CD4-positive, CD25-positive, alpha-beta regulatory T cell (primary cell): ENCODE data around the gene PHACTR3. TPM values are rescaled to one million over a fixed set of nuclear protein-coding genes. Genes with fewer than 3 reads are reported as not detected.

ENCODE experiments used
- ATAC-seq, 2 donors: fragments of 150-1000 bp; cut with Tn5 transposase; one replicate each; pipeline ENCODE4 v1.10.0; 2021; ENCODE audit warnings: low read depth in 2 of 2, moderate number of reproducible peaks in 2 of 2, moderate library complexity in 1 of 2
- DNase-seq, 3 donors: peaks; one replicate each; pipeline versions ENCODE4 v3.0.0 to v3.0.0-alpha.2; 2012 to 2022; ENCODE audit warnings: mixed read lengths in 1 of 3
- H3K27ac ChIP-seq: one replicate; pipeline ENCODE4 v1.7.0; 2013; ENCODE audit warnings: mild to moderate bottlenecking, low read length; ENCODE audit not compliant: insufficient read depth, poor library complexity, severe bottlenecking
- H3K27me3 ChIP-seq: one replicate; pipeline ENCODE4 v1.7.0; 2013; ENCODE audit warnings: low read length; ENCODE audit not compliant: control insufficient read depth, insufficient read depth
- H3K36me3 ChIP-seq: one replicate; pipeline ENCODE4 v1.7.0; 2013; ENCODE audit warnings: mild to moderate bottlenecking, low read length, moderate library complexity; ENCODE audit not compliant: control insufficient read depth, insufficient read depth
- H3K4me1 ChIP-seq: 2 replicates; pipeline ENCODE4 v1.7.0; 2013; ENCODE audit warnings: mild to moderate bottlenecking, low read length; ENCODE audit not compliant: insufficient read depth, control insufficient read depth, poor library complexity, severe bottlenecking
- H3K4me3 ChIP-seq: one replicate; pipeline ENCODE4 v1.7.0; 2013; ENCODE audit warnings: low read depth, mild to moderate bottlenecking, low read length, moderate library complexity
- H3K9me3 ChIP-seq, 2 experiments: 1 replicate in 1 of 2; 2 replicates in 1 of 2; pipeline ENCODE4 v1.7.0; 2013; ENCODE audit warnings: low read length in 2 of 2, mild to moderate bottlenecking in 1 of 2, moderate library complexity in 1 of 2; ENCODE audit not compliant: control insufficient read depth in 2 of 2
- H3K27ac Mint-ChIP-seq, 3 donors: one replicate each; pipeline ENCODE4 v1.8.0; 2020 to 2022; ENCODE audit warnings: mild to moderate bottlenecking in 3 of 3, mixed read lengths in 3 of 3, moderate library complexity in 2 of 3
- H3K27me3 Mint-ChIP-seq: one replicate; pipeline ENCODE4 v1.8.0; 2022; ENCODE audit warnings: mild to moderate bottlenecking, mixed read lengths
- H3K36me3 Mint-ChIP-seq: one replicate; pipeline ENCODE4 v1.8.0; 2020; ENCODE audit warnings: mixed read lengths
- H3K4me1 Mint-ChIP-seq, 4 donors: one replicate each; pipeline ENCODE4 v1.8.0; 2020 to 2022; ENCODE audit warnings: mixed read lengths in 4 of 4, mild to moderate bottlenecking in 1 of 4
- H3K4me3 Mint-ChIP-seq, 4 donors: one replicate each; pipeline ENCODE4 v1.8.0; 2020 to 2022; ENCODE audit warnings: mild to moderate bottlenecking in 4 of 4, mixed read lengths in 4 of 4, moderate library complexity in 3 of 4
- H3K9me3 Mint-ChIP-seq, 7 donors: one replicate each; pipeline ENCODE4 v1.8.0; 2020 to 2022; ENCODE audit warnings: mixed read lengths in 7 of 7, mild to moderate bottlenecking in 3 of 7, moderate library complexity in 2 of 7
- polyA plus RNA-seq, 4 donors: library from polyadenylated mRNA; unstranded; fragments of 300-500 nt; fragmentation: Illumina TruSeq; gene quantifications; one replicate each; pipeline ENCODE4 v1.2.3, GENCODE V29; 2021
- total RNA-seq: library from RNA; stranded (reverse); gene quantifications from one replicate; pipeline ENCODE4 v1.2.3, GENCODE V29; 2022

The PHACTR3 gene
- total and polyA plus RNA-seq, 5 donors from 2014 or later, result not detected

DNA sequence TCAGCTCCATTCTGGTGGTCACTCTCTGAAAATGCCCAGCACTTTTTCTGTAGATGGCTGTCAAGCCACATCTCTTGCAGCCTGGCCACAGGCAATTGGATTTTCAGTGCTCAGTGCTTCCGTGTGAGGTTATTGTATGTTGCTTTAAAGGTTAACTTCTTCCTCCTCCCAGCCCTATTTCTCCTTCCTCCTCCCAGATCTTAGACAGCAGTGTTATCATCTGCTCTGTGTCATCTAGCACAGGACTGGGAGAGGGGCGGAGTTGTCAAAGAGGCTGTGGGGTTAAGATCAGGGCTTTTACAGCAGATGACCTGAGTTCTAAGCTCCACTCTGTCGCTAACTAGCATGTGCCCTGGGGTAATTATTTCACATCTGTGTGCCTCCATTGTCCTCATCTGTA is 129.0 kb downstream of the PHACTR3 start:
- Histone ChIP-seq H3K4me3 (no peak overlapping the region), H3K27me3 (peaks cover 3% of the 10 kb centered on the region), H3K27ac (no peak overlapping the region), H3K4me1 (no peaks in the 10 kb centered on the region), H3K9me3 (no peaks in the 10 kb centered on the region), H3K36me3 (no peaks in the 10 kb centered on the region)
- Mint-ChIP-seq H3K27me3 (peaks cover 11% of the 10 kb centered on the region), H3K9me3 (peaks cover 0 to 1% (median 0%) of the 10 kb centered on the region in 7 donors), H3K4me3 (no peak overlapping the region), H3K4me1 (no peaks in the 10 kb centered on the region), H3K36me3 (no peaks in the 10 kb centered on the region), H3K27ac (no peak overlapping the region)
- DNase-seq (no peak), ATAC-seq (no peak)

DNA sequence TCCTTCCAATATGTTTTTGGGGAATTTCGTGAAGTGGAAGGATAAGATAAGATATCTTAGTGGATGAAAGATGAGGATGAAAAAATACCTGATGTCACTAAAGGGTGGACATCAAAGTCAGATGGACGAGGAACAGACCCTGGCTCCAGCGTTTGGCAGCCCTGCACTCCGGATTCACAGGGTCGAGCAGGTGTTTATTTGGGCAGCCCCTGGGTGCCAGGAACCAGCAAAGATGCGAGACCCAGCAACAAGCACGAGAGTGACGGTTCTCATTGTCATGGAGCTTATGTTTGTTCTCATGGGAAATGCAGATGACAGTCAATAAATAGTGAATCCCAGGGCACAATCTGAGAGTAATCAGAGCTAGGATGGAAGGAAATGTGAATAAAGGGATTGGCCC is 131.1 kb downstream of the PHACTR3 start:
- H3K4me3 Mint-ChIP-seq, result no peak overlapping the region
- H3K4me1 ChIP-seq, result no peaks in the 10 kb centered on the region
- H3K27me3 ChIP-seq, result peaks cover 3% of the 10 kb centered on the region
- no peak for ATAC-seq
- peaks cover 4% of the 10 kb centered on the region for H3K27me3 Mint-ChIP-seq
- no peak overlapping the region for H3K4me3 ChIP-seq
- H3K9me3 Mint-ChIP-seq, result no peaks in the 10 kb centered on the region
- no peaks in the 10 kb centered on the region for H3K9me3 ChIP-seq
- no peaks in the 10 kb centered on the region for H3K36me3 Mint-ChIP-seq
- no peak overlapping the region for H3K27ac ChIP-seq
- H3K4me1 Mint-ChIP-seq, result no peaks in the 10 kb centered on the region
- H3K27ac Mint-ChIP-seq, result no peak overlapping the region
- no peak for DNase-seq
- no peaks in the 10 kb centered on the region for H3K36me3 ChIP-seq

DNA sequence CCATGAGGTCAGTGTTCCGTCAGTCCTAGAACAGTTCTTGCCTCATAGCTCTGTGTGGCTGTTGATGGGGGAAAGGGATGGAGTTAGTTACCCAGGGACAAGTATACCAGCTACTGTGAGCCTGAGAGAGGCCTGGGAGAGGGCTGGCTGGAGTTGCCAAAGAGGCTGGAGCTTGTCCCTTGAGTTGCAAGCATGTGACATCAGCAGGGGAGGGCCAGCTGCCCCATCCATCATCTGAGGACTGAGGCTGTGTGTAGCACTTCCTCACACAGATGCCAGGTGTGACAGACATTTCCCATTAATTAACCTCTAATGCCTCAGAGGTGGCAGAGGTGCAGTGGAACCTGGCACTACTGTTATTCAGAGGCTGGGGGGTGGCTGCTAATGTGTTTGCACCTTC is 131.6 kb downstream of the PHACTR3 start:
- Histone ChIP-seq H3K9me3 (no peaks in the 10 kb centered on the region), H3K4me3 (no peak overlapping the region), H3K27me3 (peaks cover 3% of the 10 kb centered on the region), H3K4me1 (no peaks in the 10 kb centered on the region), H3K36me3 (no peaks in the 10 kb centered on the region), H3K27ac (no peak overlapping the region)
- Mint-ChIP-seq H3K4me1 (no peaks in the 10 kb centered on the region), H3K27ac (no peak overlapping the region), H3K27me3 (peaks cover 4% of the 10 kb centered on the region), H3K4me3 (no peak overlapping the region), H3K9me3 (no peaks in the 10 kb centered on the region), H3K36me3 (no peaks in the 10 kb centered on the region)
- ATAC-seq (no peak), DNase-seq (no peak)

DNA sequence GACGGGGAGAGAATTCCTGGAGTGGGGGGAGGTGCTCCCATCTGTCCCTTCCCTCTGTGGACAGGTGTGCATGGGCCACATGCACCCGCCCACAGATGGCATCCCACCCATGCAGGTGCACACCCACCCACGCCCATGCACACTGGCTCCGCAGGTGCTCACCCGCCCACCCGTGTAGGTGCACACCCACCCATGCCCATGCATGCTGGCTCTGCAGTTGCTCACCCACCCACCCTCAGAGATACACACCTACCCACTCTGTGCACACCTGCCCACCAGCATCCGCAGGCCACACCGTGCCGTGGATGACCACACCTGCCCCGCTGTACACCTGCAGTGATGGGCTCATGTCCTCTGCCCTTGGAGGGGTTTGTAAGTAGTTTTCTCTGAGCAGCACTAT is 132.0 kb downstream of the PHACTR3 start:
- Mint-ChIP-seq H3K27me3 (peaks cover 3% of the 10 kb centered on the region), H3K4me1 (no peaks in the 10 kb centered on the region), H3K27ac (no peak overlapping the region), H3K9me3 (no peaks in the 10 kb centered on the region), H3K4me3 (no peak overlapping the region), H3K36me3 (no peaks in the 10 kb centered on the region)
- H3K4me3 ChIP-seq, result no peak overlapping the region
- no peak overlapping the region for H3K27ac ChIP-seq
- ATAC-seq (no peak), DNase-seq (no peak)
- H3K27me3 ChIP-seq, result peaks cover 3% of the 10 kb centered on the region
- H3K36me3 ChIP-seq, result no peaks in the 10 kb centered on the region
- H3K4me1 ChIP-seq, result no peaks in the 10 kb centered on the region
- H3K9me3 ChIP-seq, result no peaks in the 10 kb centered on the region

DNA sequence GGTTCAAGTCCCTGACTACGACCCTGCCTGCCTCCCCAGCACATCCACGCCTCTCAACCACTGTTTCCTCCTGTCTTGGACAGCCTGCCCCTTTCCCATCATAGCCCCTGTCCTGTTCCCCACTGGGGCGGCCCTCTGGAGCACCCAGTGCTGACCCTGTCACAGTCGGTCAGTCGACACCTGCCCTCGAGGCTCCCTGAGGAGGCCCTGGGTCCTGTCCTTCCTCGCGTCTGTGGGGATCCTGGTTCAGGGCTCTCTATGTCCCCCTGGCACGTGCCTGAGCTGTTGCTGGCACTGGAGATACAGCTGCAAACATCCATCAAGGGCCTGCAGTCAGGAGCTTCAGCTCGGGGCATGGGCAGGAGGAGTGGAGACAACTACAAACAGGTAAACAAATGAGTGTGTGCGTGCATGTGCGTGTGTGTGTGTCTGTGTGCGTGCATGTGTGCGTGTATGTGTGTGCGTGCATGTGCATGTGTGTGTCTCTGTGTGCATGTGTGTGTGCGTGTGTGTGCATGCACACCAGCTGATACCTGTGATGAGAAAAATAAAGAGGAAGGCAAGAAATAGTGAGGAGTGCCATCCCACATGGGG is 132.8 kb downstream of the PHACTR3 start:
- no peaks in the 10 kb centered on the region for H3K4me1 ChIP-seq
- no peak for DNase-seq
- H3K4me3 ChIP-seq, result no peak overlapping the region
- H3K27ac ChIP-seq, result no peak overlapping the region
- Mint-ChIP-seq H3K4me3 (no peak overlapping the region), H3K27me3 (no peaks in the 10 kb centered on the region), H3K36me3 (no peaks in the 10 kb centered on the region), H3K9me3 (no peaks in the 10 kb centered on the region), H3K27ac (no peak overlapping the region), H3K4me1 (no peaks in the 10 kb centered on the region)
- no peak for ATAC-seq
- H3K9me3 ChIP-seq, result no peaks in the 10 kb centered on the region
- no peaks in the 10 kb centered on the region for H3K36me3 ChIP-seq
- peaks cover 3% of the 10 kb centered on the region for H3K27me3 ChIP-seq

DNA sequence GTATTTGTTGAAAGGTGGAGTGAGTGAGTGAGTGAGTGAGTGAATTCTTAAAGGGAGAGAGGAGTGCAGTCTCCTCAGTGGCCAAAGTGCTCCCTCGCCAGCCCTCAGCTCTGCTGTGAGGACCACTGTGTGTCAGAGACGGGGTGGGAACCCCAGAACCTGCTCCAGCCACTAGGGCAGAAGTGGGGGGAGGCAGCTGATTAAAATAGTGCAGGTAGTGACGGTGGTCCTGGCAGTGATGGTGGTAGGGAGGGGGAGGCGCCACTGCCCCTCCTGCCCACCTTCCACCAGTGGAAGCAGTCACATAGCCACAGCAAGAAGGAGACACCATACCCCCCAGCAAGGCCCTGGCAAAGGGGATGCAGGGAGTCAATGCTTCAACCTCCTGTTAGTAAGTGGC is 133.5 kb downstream of the PHACTR3 start:
- Histone ChIP-seq H3K4me1 (no peaks in the 10 kb centered on the region), H3K27me3 (peaks cover 3% of the 10 kb centered on the region), H3K36me3 (no peaks in the 10 kb centered on the region), H3K27ac (no peak overlapping the region), H3K9me3 (no peaks in the 10 kb centered on the region), H3K4me3 (no peak overlapping the region)
- no peaks in the 10 kb centered on the region for H3K9me3 Mint-ChIP-seq
- DNase-seq (no peak), ATAC-seq (no peak)
- no peak overlapping the region for H3K4me3 Mint-ChIP-seq
- no peaks in the 10 kb centered on the region for H3K27me3 Mint-ChIP-seq
- no peak overlapping the region for H3K27ac Mint-ChIP-seq
- H3K36me3 Mint-ChIP-seq, result no peaks in the 10 kb centered on the region
- H3K4me1 Mint-ChIP-seq, result no peaks in the 10 kb centered on the region

DNA sequence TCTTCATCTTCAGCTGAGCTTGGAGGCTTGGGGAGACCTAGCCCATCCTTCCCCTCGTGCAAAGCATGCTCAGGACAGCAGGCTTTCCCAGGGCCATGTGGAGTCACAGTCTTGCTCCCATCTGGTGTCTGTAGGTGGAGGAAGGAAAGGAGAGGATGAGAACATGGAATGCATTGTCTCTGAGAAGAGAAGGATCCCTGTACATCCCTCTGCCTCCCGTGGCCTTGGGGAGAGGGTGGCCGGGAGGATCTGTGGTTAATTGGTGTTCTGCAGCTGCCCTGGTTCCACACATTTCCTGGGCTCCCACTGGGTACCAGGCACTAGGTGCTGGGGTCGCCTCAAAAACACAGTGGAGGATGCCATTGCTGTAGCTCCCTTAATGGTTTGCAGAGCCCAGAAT is 134.5 kb downstream of the PHACTR3 start:
- no peak overlapping the region for H3K27ac ChIP-seq
- H3K36me3 ChIP-seq, result no peaks in the 10 kb centered on the region
- no peak overlapping the region for H3K27ac Mint-ChIP-seq
- H3K9me3 ChIP-seq, result no peaks in the 10 kb centered on the region
- H3K4me3 ChIP-seq, result no peak overlapping the region
- no peak overlapping the region for H3K4me3 Mint-ChIP-seq
- H3K9me3 Mint-ChIP-seq, result no peaks in the 10 kb centered on the region
- ATAC-seq (no peak), DNase-seq (no peak)
- no peaks in the 10 kb centered on the region for H3K4me1 Mint-ChIP-seq
- no peaks in the 10 kb centered on the region for H3K27me3 Mint-ChIP-seq
- no peaks in the 10 kb centered on the region for H3K36me3 Mint-ChIP-seq
- no peaks in the 10 kb centered on the region for H3K27me3 ChIP-seq
- no peaks in the 10 kb centered on the region for H3K4me1 ChIP-seq

DNA sequence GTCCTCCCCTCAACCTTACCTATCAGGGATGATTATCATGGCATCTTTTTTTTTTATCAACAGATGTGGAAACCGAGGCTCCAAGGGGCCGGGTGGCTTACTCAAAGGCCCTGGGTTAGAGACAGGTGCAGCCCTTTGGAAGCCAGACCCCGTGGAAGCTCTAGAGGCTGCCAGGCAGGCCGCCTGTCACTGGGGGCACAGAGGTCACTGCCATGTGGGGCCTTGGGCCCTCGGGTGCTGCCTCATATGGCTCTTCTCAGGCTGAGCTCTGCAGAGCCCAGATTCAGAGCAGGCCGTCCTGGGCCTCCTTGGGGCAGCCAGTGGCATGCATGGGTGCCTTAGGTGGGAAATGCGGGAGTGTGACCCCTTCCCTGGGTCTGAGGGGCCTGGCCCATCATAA is 136.3 kb downstream of the PHACTR3 start:
- no peaks in the 10 kb centered on the region for H3K36me3 Mint-ChIP-seq
- Histone ChIP-seq H3K9me3 (no peaks in the 10 kb centered on the region), H3K27me3 (no peaks in the 10 kb centered on the region), H3K4me3 (no peak overlapping the region), H3K27ac (no peak overlapping the region), H3K4me1 (no peaks in the 10 kb centered on the region), H3K36me3 (no peaks in the 10 kb centered on the region)
- DNase-seq (no peak), ATAC-seq (no peak)
- no peak overlapping the region for H3K27ac Mint-ChIP-seq
- H3K27me3 Mint-ChIP-seq, result no peaks in the 10 kb centered on the region
- no peak overlapping the region for H3K4me3 Mint-ChIP-seq
- no peaks in the 10 kb centered on the region for H3K9me3 Mint-ChIP-seq
- no peaks in the 10 kb centered on the region for H3K4me1 Mint-ChIP-seq
